VCaP (cell line): Measurements from ENCODE around the gene MUC5AC.

Experiments
- H3K27ac ChIP-seq: fragments of 450-650 bp; 2 replicates; pipeline ENCODE4 v1.5.1; 2017
- TF ChIP-seq, protein P1 (sequence below): fragments of 450-650 bp; conservative IDR thresholded peaks from 2 replicates; pipeline ENCODE4 v1.5.1; 2017; ENCODE audit warnings: mild to moderate bottlenecking, moderate library complexity

MUC5AC gene

DNA sequence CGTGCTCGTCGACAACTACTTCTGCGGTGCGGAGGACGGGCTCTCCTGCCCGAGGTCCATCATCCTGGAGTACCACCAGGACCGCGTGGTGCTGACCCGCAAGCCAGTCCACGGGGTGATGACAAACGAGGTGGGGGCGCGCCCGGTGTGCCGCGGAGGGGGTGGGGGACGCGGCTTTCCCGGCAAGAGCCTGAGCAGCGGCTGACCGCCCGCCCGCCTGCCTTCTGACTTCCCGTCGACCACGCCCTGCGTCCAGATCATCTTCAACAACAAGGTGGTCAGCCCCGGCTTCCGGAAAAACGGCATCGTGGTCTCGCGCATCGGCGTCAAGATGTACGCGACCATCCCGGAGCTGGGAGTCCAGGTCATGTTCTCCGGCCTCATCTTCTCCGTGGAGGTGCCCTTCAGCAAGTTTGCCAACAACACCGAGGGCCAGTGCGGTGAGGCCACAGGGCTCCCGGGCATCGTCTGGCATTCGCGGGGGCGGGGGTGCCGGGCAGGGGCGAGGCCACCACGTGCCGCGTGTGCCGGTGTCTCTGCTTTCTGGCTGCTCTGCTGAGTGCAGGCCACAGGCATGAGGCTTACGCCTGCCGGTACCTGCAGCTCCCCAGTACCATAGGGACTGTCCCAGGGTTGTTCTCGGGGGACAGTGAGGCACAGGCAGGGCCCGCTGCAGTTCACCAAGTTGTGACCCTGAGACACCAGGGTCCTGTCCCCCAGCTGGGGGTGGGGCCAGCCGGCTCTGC lies 36.7 kb downstream of the MUC5AC start:
- no peak overlapping the region for H3K27ac ChIP-seq
- TF ChIP-seq, protein P1, sequence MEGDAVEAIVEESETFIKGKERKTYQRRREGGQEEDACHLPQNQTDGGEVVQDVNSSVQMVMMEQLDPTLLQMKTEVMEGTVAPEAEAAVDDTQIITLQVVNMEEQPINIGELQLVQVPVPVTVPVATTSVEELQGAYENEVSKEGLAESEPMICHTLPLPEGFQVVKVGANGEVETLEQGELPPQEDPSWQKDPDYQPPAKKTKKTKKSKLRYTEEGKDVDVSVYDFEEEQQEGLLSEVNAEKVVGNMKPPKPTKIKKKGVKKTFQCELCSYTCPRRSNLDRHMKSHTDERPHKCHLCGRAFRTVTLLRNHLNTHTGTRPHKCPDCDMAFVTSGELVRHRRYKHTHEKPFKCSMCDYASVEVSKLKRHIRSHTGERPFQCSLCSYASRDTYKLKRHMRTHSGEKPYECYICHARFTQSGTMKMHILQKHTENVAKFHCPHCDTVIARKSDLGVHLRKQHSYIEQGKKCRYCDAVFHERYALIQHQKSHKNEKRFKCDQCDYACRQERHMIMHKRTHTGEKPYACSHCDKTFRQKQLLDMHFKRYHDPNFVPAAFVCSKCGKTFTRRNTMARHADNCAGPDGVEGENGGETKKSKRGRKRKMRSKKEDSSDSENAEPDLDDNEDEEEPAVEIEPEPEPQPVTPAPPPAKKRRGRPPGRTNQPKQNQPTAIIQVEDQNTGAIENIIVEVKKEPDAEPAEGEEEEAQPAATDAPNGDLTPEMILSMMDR = no peak

DNA sequence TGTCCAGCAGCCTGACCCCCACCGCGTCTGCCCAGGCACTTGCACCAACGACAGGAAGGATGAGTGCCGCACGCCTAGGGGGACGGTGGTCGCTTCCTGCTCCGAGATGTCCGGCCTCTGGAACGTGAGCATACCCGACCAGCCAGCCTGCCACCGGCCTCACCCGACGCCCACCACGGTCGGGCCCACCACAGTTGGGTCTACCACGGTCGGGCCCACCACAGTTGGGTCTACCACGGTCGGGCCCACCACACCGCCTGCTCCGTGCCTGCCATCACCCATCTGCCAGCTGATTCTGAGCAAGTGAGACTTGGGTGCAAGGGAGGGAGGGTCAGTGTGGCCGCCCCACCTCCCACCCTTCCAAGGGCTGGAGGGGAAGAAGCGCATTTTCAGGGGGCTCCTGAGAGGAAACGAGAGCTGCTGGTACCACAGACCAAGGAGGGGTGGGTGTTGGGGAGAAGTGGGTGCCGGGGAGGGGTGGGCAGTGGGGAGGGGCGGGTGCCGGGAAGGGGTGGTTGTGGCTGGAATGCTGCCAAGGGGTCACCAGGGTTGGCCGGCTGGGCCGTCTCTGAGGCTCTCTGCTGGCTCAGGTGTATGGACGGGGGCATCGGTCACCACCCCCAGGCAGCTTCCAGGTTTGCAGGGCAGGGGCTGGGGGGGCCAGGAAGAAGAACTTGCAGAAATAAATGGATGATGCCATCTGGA lies 37.4 kb downstream of the MUC5AC start:
- TF ChIP-seq, protein P1 = no peak

DNA sequence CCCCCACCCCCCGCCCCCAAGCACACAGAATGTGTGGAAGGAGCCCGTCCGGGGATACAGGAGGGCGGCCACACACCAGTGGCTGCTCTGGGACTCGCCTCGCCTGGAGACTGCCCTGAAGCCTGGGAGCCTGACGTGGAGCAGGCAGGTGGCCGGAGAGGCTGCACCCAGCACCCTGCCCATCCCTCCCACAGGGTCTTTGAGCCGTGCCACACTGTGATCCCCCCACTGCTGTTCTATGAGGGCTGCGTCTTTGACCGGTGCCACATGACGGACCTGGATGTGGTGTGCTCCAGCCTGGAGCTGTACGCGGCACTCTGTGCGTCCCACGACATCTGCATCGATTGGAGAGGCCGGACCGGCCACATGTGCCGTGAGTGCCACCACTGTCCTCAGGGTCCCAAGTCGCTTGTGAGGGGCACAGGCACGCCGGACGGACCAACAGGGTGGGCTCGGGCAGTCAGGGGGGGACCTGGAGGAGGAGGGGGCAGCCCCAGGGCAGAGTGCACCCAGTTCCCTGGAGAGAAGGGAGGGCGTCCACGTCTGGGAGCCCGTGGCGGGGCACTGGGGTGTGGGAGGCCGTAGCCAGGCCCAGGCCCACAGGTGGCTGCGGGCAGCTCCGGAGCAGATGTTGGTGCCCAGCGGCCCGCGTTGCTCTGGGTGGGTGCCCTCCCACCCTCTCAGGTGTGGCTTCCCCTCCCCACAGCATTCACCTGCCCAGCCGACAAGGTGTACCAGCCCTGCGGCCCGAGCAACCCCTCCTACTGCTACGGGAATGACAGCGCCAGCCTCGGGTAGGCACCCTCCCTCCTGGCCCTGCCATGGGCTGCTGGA lies 38.1 kb downstream of the MUC5AC start:
- TF ChIP-seq, protein P1 = no peak
- no peak overlapping the region for H3K27ac ChIP-seq

More for the DNA sequence above, 37.4 kb downstream of the MUC5AC start:
- no peak overlapping the region for H3K27ac ChIP-seq

DNA sequence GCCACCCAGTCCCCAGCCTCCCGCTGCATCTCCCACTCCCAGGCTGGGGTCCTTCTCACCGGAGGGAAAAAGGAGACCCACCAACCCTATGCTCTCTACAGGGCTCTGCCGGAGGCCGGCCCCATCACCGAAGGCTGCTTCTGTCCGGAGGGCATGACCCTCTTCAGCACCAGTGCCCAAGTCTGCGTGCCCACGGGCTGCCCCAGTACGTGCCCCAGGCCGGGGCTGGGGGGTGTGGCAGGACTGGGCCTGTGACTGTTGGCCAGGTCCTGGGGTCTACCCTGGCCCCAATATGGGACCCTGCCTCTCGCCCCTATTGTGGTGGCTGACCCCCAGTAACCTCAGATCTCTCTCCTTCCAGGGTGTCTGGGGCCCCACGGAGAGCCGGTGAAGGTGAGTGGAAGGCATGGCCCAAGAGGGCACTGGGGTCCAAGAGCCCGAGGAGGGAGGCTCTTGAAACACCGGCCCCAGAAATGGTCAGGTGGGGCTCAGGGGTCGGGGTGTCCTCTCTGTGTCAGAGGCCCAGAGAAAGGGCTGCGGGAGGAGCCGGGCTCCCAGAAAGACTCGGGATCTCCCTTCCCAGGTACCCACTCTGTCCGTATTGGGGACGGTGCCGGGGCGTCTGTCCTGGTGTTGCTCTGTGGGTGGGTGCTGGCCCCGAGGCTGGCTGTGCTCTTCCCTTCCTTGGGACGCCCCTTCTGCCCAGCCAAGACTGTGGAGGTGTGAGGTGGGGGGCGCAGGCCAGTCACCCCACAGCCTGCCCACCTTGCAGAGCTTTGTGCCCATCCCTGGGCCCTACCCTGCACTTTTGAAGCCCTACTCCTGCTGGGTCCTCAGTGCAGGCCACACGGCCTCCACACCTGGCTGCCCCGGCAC lies 39.0 kb downstream of the MUC5AC start:
- no peak overlapping the region for H3K27ac ChIP-seq
- TF ChIP-seq, protein P1 = no peak

DNA sequence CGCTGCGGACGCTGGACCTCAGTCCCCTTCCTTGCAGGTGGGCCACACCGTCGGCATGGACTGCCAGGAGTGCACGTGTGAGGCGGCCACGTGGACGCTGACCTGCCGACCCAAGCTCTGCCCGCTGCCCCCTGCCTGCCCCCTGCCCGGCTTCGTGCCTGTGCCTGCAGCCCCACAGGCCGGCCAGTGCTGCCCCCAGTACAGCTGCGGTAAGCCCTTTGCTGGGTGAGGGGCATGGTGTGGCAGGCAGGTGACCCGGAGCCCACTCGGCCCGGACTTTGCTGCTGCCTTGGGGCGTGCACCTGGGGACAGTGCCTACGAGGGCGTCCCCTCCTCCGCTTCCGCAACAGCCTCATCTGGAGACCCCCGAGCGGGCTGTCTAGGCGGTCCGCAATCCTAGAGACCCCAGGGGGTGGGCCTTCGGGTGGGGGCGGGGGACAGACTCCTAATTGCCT lies 39.7 kb downstream of the MUC5AC start:
- no peak overlapping the region for H3K27ac ChIP-seq
- TF ChIP-seq, protein P1 = no peak

DNA sequence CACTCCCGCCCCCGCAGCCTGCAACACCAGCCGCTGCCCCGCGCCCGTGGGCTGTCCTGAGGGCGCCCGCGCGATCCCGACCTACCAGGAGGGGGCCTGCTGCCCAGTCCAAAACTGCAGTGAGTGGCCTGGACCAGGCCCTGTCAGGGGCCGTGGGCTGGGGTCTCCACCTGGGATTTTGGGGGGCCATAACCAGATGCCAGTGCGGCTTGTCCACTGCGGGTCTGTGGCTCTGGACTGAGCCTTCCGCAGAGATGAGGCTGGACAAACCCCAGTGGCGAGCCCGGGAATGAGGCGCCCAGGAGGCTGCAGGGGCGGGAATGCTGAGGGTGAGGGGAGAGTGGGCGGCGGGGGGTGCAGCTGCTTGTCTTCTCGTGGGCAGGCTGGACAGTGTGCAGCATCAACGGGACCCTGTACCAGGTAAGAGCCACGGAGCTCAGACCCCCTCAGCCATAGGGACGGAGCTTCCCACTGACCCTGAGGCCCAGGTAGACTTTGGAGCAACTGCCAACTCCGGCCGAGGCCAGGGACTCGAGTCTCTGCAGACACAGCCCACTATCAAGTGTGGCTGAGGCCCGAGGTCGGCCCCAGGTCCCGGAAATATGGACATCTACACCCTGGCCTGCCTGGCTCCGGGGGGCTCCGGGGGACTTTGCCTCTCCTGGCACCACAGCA lies 40.3 kb downstream of the MUC5AC start:
- no peak overlapping the region for H3K27ac ChIP-seq
- TF ChIP-seq, protein P1 = 0 out of 2 replicates have a peak, but pooled peaks have one; percentile 12
